NCI-H1417 treated with DMSO at 0.1 percent for 48 hours (cell line): ENCODE data around the gene ARMC8.

ENCODE experiments used
- DNase-seq: peaks from one replicate; lab custom pipeline; 2025; lab: John Stamatoyannopoulos, UW

ARMC8 gene

DNA sequence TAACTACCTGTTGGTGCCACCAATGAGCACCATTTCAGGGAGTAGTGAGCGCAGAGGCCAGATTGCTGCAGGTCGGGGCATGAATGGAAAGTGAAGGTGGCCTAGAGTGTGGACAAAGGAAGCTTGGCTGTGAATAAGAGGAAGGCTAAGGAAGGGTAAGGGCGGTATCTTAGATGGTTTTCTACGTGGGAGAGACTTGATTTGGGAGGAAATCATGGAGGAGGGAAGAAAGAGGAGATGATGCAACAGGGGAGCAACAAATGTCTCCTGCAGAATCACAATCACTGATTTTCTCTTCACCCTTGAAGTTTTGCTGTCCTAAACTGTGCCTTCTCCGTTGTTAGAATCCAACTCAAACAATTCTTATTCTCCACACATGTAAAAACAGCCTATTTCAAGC is 120.8 kb downstream of the ARMC8 start:
- no peak for DNase-seq

- no peak for DNase-seq
These were observed 121.7 kb downstream of the ARMC8 start for GRCh38 chr3:138308783-138309182.

- no peak for DNase-seq
These were observed 123.4 kb downstream of the ARMC8 start for GRCh38 chr3:138310494-138310893.

- DNase-seq, result no peak
These were observed 127.7 kb downstream of the ARMC8 start for GRCh38 chr3:138314751-138315150.

DNA sequence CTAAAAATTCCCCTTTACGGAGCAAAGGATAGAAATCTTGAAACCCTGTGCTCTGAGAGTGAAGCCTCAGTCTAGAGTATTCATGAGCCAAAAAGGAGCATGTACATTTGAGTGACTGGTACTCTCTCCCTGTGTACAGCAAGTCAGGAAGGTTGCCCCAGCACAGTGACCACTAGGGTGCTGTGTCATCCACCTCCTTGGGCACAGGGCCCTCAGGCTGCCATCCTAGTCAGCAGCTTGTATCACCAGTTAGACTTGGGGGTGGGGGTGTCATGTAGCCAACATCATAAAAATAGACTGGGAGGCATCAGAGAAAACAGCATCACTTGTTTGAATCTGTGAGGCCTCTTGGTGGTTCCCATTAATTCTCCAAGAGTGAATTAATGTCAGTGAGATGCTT is 130.6 kb downstream of the ARMC8 start:
- no peak for DNase-seq

DNA sequence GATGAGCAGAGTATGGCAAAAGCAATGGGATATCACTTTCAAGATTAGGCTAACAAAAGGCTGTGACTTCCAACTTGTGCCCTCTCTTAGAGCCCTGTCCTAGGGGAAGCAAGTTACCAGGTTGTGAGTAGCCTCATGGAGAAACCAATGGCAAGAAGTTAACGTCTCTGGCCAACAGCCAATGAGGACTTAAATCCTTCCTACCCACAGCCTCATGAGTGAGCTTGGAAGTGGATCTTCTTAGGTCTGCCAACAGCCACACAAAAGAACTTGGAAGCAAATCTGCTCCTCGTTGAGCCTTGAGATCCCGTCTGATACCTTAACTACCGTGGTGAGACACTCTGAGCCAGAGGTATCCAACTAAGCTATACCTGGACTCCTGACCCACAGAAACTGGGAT is 136.9 kb downstream of the ARMC8 start:
- no peak for DNase-seq

- DNase-seq, result no peak
These were observed 138.9 kb downstream of the ARMC8 start for GRCh38 chr3:138325990-138326389.

- no peak for DNase-seq
These were observed 139.9 kb downstream of the ARMC8 start for GRCh38 chr3:138326866-138327595.

GRCh38 chr3:138327831-138328230 is 140.7 kb downstream of the ARMC8 start:
- no peak for DNase-seq

GRCh38 chr3:138328341-138328740 is 141.2 kb downstream of the ARMC8 start:
- no peak for DNase-seq

GRCh38 chr3:138329127-138329983 is 142.3 kb downstream of the ARMC8 start, which contains the start of gene NME9:
Gene NME9 (minus strand): TSS chr3:138329851. CDS start chr3:138329335, 516 bp downstream.
- DNase-seq, result peak; percentile 86

- DNase-seq, result no peak
These were observed 142.8 kb downstream of the ARMC8 start for GRCh38 chr3:138329984-138330293.

DNA sequence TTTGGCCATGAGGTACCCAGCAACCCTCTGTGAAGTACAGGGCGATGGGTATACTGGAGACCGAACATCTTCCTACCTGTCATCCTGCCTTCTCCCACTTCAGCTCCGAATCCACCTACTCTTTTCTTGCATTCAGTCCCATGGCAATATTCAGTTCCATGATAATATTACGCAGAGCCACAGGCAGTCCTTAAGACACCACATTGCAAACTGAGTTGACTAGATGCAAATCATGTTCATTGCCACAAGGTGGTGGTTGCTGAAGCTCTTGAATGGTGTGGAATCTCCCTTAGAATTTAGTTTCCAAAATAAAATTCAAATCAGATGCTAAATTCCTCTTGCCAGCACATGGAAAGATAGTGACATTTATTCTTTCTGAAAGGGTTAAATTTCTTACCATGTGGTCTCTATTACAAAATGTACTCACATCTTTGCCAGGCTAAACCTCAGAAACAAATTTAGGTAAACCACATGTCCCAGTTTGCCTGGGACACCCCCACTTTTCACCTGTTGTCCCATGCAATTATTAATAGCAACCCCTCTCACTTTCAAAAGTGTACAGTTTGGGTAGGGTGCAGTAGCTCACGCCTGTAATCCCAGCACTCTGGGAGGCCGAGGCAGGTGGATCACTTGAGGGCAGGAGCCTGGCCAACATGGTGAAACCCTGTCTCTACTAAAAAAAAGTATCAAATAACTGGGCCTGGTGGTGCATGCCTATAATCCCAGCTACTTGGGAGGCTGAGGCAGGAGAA is 144.2 kb downstream of the ARMC8 start:
- no peak for DNase-seq

DNA sequence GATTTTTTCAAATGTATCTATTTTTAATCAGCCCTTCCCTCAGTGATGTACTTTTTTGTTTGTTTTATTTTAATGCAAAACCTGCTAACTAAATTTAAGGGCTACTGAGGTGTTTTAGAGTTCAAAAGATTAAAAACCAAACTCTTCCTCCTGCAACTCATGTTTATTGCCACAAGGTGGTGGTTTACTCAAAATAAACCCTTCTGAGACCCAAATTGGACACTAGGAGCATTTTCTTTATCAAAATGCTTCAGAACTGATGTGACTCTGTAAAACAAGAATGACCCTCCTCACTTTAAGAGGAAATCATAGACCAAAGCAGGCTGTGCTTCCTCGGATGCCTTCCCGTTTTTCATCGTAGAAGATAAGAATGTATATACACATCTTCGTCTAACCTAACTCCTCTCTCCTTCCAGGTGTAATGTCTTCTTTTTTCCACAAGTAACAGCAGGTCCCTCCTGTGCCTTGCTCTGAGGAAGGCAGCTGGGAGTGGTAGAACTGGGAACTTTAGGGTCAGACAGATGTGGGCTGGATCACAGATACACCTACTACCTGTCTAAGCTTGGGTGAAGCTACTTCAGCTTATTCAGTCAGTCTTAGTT is 145.5 kb downstream of the ARMC8 start:
- DNase-seq, result no peak

GRCh38 chr3:138334608-138335007 is 147.5 kb downstream of the ARMC8 start:
- DNase-seq, result no peak

- DNase-seq, result no peak
These were observed 149.4 kb downstream of the ARMC8 start for GRCh38 chr3:138336454-138336999.

- DNase-seq, result no peak
These were observed 151.1 kb downstream of the ARMC8 start for GRCh38 chr3:138338244-138338643.

DNA sequence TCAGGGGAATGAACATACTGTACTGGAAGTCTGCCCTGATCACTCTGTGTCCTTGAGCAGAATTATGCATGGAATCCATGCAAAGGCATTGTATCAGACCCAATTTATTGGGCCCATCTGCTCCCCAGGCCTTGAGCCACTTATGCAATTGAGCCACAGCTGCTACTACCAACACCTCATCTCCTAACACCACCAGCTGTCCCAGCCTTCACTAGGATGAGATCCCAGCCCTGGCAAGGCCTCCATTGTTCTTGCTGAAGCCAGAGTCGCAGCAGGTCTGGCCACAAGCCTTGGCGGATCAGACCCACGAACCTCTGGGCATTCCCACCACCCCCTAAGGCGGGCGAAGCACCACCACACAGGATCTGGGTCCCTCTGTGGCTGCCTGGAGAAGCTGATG is 151.7 kb downstream of the ARMC8 start:
- no peak for DNase-seq

- DNase-seq, result no peak
These were observed 153.4 kb downstream of the ARMC8 start for GRCh38 chr3:138340511-138340910.

- no peak for DNase-seq
These were observed 157.7 kb downstream of the ARMC8 start for GRCh38 chr3:138344754-138345153.
